GM19455 (cell line): ENCODE results near the gene CNTLN.
"Not testable (repeated sequence)": the region's sequence is repeated elsewhere in the genome, so short reads cannot be mapped to it uniquely, and the experiment has no call there.

ENCODE experiments used
- ATAC-seq: cut with Tn5 transposase; IDR thresholded peaks from one replicate; pipeline ENCODE4 v1.9.1; 2021; ENCODE audit not compliant: unreplicated experiment

Gene CNTLN

GRCh38 chr9:17397166-17397728 is 262.4 kb downstream of the CNTLN start:
- not testable (repeated sequence) for ATAC-seq

GRCh38 chr9:17398350-17398749 is 263.5 kb downstream of the CNTLN start:
- no peak for ATAC-seq

GRCh38 chr9:17401858-17402257 is 267.0 kb downstream of the CNTLN start:
- ATAC-seq: no peak

- ATAC-seq: no peak
Measured at GRCh38 chr9:17402309-17402708, 267.5 kb downstream of the CNTLN start.

GRCh38 chr9:17403539-17403938 is 268.7 kb downstream of the CNTLN start:
- no peak for ATAC-seq

- no peak for ATAC-seq
Measured at GRCh38 chr9:17414986-17415385, 280.1 kb downstream of the CNTLN start.

GRCh38 chr9:17422994-17423680 is 288.3 kb downstream of the CNTLN start:
- no peak for ATAC-seq

GRCh38 chr9:17423681-17424011 is 288.8 kb downstream of the CNTLN start:
- no peak for ATAC-seq

GRCh38 chr9:17425384-17425783 is 290.5 kb downstream of the CNTLN start:
- ATAC-seq: no peak

GRCh38 chr9:17433526-17433925 is 298.7 kb downstream of the CNTLN start:
- no peak for ATAC-seq

GRCh38 chr9:17436854-17437253 is 302.0 kb downstream of the CNTLN start:
- ATAC-seq: no peak

GRCh38 chr9:17437813-17438212 is 303.0 kb downstream of the CNTLN start:
- ATAC-seq: no peak

- not testable (repeated sequence) for ATAC-seq
Measured at GRCh38 chr9:17445126-17445525, 310.3 kb downstream of the CNTLN start.

GRCh38 chr9:17453751-17454150 is 318.9 kb downstream of the CNTLN start:
- no peak for ATAC-seq

- no peak for ATAC-seq
Measured at GRCh38 chr9:17462869-17463464, 328.1 kb downstream of the CNTLN start.

- no peak for ATAC-seq
Measured at GRCh38 chr9:17470036-17470813, 335.4 kb downstream of the CNTLN start.

- ATAC-seq: no peak
Measured at GRCh38 chr9:17472126-17472525, 337.3 kb downstream of the CNTLN start.

GRCh38 chr9:17476401-17476800 is 341.6 kb downstream of the CNTLN start:
- no peak for ATAC-seq

- no peak for ATAC-seq
Measured at GRCh38 chr9:17477816-17478215, 343.0 kb downstream of the CNTLN start.

GRCh38 chr9:17480966-17481365 is 346.1 kb downstream of the CNTLN start:
- no peak for ATAC-seq

- no peak for ATAC-seq
Measured at GRCh38 chr9:17481565-17481964, 346.7 kb downstream of the CNTLN start.

- no peak for ATAC-seq
Measured at GRCh38 chr9:17484906-17485305, 350.1 kb downstream of the CNTLN start.
